ENCODE data around the gene ITPK1.
"Not testable (repeated sequence)": the region's sequence is repeated elsewhere in the genome, so short reads cannot be mapped to it uniquely, and the experiment has no call there.

ITPK1 gene

GRCh38 chr14:93133464-93133863, 17.7 kb upstream of the ITPK1 start:
- in situ Hi-C loops (cut with HindIII; ENCODE audit: low pct_ligation_motif_present, low pct_unique_long_range_greater_than_20kb, low sequenced_read_pairs), result loop anchor here (25.0 kb wide), 1 partner anchor 196 kb away; no protein-coding TSS in a partner anchor
- DNase-seq, result no peak

DNA sequence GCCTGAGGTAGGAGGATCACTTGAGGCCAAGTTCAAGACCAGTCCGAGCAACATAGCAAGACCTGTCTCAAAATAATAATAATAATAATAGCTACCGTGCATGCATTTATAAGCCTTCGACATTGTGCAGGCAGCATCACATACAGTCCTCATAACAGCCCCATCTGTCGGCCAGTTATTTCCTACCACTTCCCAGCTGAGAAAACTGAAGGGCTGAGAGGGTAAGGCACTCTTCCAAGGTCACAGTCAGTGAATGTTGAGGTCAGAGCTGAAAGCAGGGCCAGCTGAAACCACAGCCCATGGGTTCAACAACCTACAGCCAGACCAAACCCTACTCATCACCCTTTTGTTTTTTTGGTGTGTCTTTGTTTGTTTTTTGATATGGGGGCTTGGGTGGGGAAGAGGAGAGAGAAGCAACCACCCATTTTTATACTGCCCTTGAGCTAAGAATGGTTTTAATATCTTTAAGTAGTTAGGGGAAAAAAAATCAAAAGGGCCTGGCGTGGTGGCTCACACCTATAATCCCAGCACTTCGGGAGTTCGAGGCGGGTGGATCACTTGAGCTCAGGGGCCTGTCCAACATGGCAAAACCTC, 16.8 kb upstream of the ITPK1 start:
- peak; percentile 60 for DNase-seq
- in situ Hi-C loops (cut with HindIII; ENCODE audit: low pct_ligation_motif_present, low pct_unique_long_range_greater_than_20kb, low sequenced_read_pairs), result loop anchor here (25.0 kb wide), 1 partner anchor 195 kb away; no protein-coding TSS in a partner anchor

GRCh38 chr14:93131257-93131820, 15.6 kb upstream of the ITPK1 start:
- DNase-seq, result not testable (repeated sequence)
- in situ Hi-C loops (cut with HindIII; ENCODE audit: low pct_ligation_motif_present, low pct_unique_long_range_greater_than_20kb, low sequenced_read_pairs), result loop anchor here (25.0 kb wide), 1 partner anchor 194 kb away; no protein-coding TSS in a partner anchor

DNA sequence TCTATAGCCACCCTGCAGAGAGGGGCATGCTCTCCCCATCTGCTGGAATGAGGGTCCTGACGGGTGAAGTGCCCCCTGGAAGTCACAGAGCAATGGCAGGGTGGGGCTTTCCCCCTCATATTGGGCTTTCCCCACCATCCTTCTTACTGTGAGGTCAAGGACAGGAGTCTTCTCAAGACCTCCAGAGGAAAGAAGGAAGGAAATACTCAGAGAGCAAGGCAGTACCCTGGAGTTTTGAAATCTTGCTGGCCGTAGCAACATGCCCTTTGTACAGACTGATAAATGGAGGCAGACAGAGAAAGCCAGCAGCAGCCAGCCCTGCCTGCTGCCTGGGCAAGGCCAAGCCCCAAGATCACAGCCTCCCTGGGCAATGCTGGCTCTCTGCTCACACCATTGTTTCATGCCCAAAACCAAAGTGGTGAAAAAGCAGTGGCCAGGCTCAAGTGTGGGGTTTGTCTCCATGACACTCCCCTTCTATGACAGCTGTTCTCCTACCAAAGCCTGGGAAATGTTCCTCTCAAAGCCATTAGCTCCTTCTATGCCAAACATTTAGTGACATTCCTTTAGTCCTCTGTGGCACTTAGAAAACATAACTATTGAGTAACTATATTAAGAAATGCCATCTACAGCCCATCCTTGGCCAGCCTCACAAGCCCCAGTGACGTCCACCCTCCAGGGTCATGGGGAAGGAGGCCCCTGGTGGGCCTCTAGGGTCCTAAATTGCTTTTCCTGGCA, 13.2 kb upstream of the ITPK1 start:
- in situ Hi-C loops (cut with HindIII; ENCODE audit: low pct_ligation_motif_present, low pct_unique_long_range_greater_than_20kb, low sequenced_read_pairs), result loop anchor here (25.0 kb wide), 1 partner anchor 192 kb away; no protein-coding TSS in a partner anchor
- DNase-seq, result no peak

- DNase-seq, result no peak
- in situ Hi-C loops (cut with HindIII; ENCODE audit: low pct_ligation_motif_present, low pct_unique_long_range_greater_than_20kb, low sequenced_read_pairs), result loop anchor here (25.0 kb wide), 1 partner anchor 189 kb away; no protein-coding TSS in a partner anchor
These were observed 10.4 kb upstream of the ITPK1 start for GRCh38 chr14:93126111-93126510.

- in situ Hi-C loops (cut with HindIII; ENCODE audit: low pct_ligation_motif_present, low pct_unique_long_range_greater_than_20kb, low sequenced_read_pairs), result no loop called here
These were observed 7.1 kb upstream of the ITPK1 start for GRCh38 chr14:93122826-93123225.

DNA sequence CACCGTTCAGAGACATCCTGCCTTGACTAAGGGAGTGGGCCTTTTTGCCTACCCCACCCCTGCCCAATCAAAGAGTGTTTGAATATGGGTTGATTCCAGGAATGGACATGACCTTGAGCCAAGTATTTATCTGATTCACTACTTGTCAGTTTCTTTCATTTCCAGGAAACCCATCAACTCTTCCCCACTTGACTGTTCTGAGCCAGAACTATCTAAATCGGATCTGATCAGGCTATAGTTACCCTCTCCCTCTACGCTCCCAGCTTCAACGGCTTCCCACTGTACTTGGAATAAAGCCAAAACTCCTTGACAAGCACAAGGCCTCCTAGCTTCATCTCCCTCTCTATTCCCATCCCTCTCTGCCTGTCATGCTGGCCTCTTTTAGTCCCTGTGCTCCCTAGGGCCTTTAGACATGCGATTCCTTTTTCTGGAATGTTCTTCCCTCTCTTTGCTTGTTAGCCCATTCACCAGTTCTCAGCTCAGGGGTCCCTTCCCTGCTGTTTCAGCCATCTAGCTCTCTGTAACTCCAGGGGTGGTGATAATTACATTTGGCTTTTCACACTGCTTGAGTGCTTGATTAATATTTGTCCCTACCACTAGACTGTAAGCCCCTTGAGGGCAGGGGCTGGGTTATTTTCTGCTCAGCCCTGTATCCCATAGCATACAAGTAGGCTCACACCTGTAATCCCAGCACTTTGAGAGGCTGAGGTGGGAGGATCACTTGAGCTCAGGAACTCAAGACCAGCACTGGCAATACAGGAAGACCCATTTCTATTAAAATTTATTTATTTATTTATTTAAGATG, 5.5 kb upstream of the ITPK1 start:
- in situ Hi-C loops (cut with HindIII; ENCODE audit: low pct_ligation_motif_present, low pct_unique_long_range_greater_than_20kb, low sequenced_read_pairs), result no loop called here
- DNase-seq, result no peak

More at GRCh38 chr14:93122826-93123225, 7.1 kb upstream of the ITPK1 start:
- DNase-seq, result no peak

GRCh38 chr14:93120517-93120916, 4.8 kb upstream of the ITPK1 start:
- in situ Hi-C loops (cut with HindIII; ENCODE audit: low pct_ligation_motif_present, low pct_unique_long_range_greater_than_20kb, low sequenced_read_pairs), result no loop called here
- no peak for DNase-seq

GRCh38 chr14:93116676-93117200, 1.0 kb upstream of the ITPK1 start:
- in situ Hi-C loops (cut with HindIII; ENCODE audit: low pct_ligation_motif_present, low pct_unique_long_range_greater_than_20kb, low sequenced_read_pairs), result no loop called here
- DNase-seq, result no peak

- in situ Hi-C loops (cut with HindIII; ENCODE audit: low pct_ligation_motif_present, low pct_unique_long_range_greater_than_20kb, low sequenced_read_pairs), result no loop called here
- DNase-seq, result peak; percentile 83
These were observed 480 bp downstream of the ITPK1 start for GRCh38 chr14:93115069-93115820.

DNA sequence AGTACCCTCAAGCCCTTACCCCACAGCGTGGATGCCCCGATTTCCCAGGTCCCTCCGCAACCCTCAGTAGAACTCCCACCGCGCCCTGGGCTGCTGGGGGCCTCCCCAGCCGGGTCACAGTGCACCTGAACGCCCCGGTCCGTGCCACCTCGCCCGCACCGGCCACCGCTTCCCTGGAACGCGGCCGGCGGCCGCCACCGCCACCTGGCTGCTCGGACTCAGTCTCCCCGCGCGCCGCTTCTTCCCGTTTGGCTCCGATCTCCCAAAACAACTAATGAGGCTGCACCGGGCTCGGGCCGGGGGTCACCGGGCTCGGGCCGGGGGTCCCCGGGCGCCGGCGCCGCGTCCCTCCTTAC, 1.0 kb downstream of the ITPK1 start:
- DNase-seq, result no peak
- in situ Hi-C loops (cut with HindIII; ENCODE audit: low pct_ligation_motif_present, low pct_unique_long_range_greater_than_20kb, low sequenced_read_pairs), result no loop called here

DNA sequence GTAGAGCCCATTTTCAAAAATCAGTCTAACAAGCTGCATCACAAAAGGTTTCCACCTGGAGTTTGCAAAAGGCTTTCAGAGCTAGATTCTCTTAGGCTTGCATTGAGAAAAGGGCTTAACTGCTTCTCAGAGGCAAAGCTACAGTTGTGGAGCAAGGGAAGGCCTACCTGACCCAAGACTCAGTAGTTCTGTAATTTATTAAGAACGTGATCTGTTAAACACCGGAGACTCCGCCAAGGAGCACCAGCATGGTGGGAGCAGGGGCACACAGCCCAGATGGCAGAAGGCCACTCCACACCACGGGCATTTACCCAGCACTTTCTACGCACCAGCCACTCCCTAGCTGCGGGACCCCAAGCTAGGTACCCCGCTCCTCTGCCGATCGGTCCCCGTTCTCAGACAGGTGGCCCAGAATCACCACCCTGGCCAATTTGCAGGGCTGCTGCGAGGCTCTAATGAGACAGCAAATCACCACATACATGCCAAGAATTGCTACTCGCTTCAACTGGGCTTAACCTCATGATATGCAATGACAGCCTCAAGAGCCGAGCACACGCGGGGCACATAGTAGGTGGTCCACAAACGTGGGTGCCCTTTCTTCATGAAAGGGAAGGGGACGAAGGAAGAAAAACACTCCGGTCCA, 1.5 kb downstream of the ITPK1 start:
- in situ Hi-C loops (cut with HindIII; ENCODE audit: low pct_ligation_motif_present, low pct_unique_long_range_greater_than_20kb, low sequenced_read_pairs), result no loop called here
- DNase-seq, result no peak

DNA sequence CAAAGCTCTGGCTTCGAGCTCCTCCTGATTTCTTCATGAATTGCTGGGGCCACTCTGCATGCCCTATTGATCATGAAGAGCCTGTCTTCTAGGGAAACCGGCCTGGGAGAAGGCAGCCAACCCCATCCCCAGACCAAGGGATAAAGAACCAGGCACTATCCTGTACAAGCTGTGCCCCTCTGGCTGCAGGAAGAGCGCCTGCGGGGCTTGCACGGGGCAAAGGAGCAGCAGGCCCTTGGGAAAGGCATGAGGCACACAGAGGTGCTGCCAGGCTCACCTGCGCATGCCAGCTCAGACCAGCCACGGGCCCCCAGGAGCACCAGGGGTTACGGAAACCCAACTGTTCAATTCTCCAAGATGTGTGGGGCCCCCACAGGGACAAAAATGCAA, 2.1 kb downstream of the ITPK1 start:
- in situ Hi-C loops (cut with HindIII; ENCODE audit: low pct_ligation_motif_present, low pct_unique_long_range_greater_than_20kb, low sequenced_read_pairs), result no loop called here
- no peak for DNase-seq

DNA sequence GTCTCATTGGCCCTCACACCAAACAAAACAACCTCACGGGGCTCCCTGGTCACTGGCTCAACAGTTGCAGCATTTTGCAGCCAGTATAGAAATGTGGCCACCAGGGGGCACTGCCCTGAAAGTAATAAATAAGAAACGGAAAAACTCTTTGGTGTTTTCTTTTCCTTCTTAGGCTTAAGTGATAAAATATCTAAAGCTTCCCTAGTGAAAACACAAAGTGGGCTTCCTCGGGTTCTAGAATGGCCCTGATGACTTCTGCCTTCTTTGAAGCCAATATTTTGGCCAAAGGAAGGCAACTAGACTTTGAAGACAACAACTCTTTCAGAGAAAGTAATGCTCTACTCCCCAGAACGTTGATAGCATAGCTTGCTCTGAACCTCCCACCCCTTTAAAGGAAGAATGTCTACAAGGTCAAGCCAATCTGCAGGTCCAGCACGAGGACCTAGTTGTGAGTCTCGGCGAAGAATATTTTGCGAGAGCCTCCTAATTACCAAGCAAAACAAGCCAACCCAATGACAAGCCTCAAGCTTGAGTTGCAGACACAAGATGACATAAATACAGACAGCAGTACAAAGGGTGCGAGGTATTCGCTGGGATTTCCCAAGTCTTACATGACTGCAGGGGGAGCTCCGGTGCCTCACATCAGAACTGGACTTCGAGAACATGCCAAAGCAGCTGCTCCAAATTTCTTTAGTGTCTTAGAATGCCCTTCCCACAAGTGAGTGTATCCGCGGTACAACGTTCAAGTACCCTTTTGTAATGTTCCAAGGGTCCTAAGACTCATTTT, 2.6 kb downstream of the ITPK1 start:
- in situ Hi-C loops (cut with HindIII; ENCODE audit: low pct_ligation_motif_present, low pct_unique_long_range_greater_than_20kb, low sequenced_read_pairs), result no loop called here
- DNase-seq, result peak; percentile 80

- in situ Hi-C loops (cut with HindIII; ENCODE audit: low pct_ligation_motif_present, low pct_unique_long_range_greater_than_20kb, low sequenced_read_pairs), result not testable (repeated sequence)
These were observed 4.2 kb downstream of the ITPK1 start for GRCh38 chr14:93111541-93111940.

GRCh38 chr14:93110856-93111419, 4.8 kb downstream of the ITPK1 start:
- no peak for DNase-seq
- in situ Hi-C loops (cut with HindIII; ENCODE audit: low pct_ligation_motif_present, low pct_unique_long_range_greater_than_20kb, low sequenced_read_pairs), result no loop called here

More at GRCh38 chr14:93111541-93111940, 4.2 kb downstream of the ITPK1 start:
- DNase-seq, result not testable (repeated sequence)

Measured in ACHN (cell line).